ENCODE measurements around the gene LCNL1. TPM values are rescaled to one million over a fixed set of nuclear protein-coding genes. Genes with fewer than 3 reads are reported as not detected.

Gene LCNL1
- total RNA-seq, 1 donor from 2014 or later = not detected

GRCh38 chr9:137017791-137018497, 35.2 kb downstream of the LCNL1 start:
- no peak for TF ChIP-seq CTCF (conservative IDR thresholded peaks at IDR 0.05; ENCODE audit: low read depth, low read length)
- no peak overlapping the region for H3K4me3 ChIP-seq (ENCODE audit: low read depth, low read length)
- no peak for DNase-seq (ENCODE audit: low read depth)

GRCh38 chr9:137018761-137019559, 36.2 kb downstream of the LCNL1 start:
- H3K4me3 ChIP-seq (ENCODE audit: low read depth, low read length) = no peak overlapping the region
- no peak for DNase-seq (ENCODE audit: low read depth)
- no peak for TF ChIP-seq CTCF (conservative IDR thresholded peaks at IDR 0.05; ENCODE audit: low read depth, low read length)

GRCh38 chr9:137019891-137020683, 37.3 kb downstream of the LCNL1 start:
- TF ChIP-seq CTCF (conservative IDR thresholded peaks at IDR 0.05; ENCODE audit: low read depth, low read length) = no peak
- H3K4me3 ChIP-seq (ENCODE audit: low read depth, low read length) = no peak overlapping the region
- no peak for DNase-seq (ENCODE audit: low read depth)

GRCh38 chr9:137020771-137021567, 38.2 kb downstream of the LCNL1 start:
- no peak for TF ChIP-seq CTCF (conservative IDR thresholded peaks at IDR 0.05; ENCODE audit: low read depth, low read length)
- no peak for DNase-seq (ENCODE audit: low read depth)
- no peak overlapping the region for H3K4me3 ChIP-seq (ENCODE audit: low read depth, low read length)

- TF ChIP-seq CTCF (conservative IDR thresholded peaks at IDR 0.05; ENCODE audit: low read depth, low read length) = no peak
- DNase-seq (ENCODE audit: low read depth) = no peak
- H3K4me3 ChIP-seq (ENCODE audit: low read depth, low read length) = no peak overlapping the region
These were observed 38.8 kb downstream of the LCNL1 start for GRCh38 chr9:137021568-137021978.

- DNase-seq (ENCODE audit: low read depth) = no peak
- TF ChIP-seq CTCF (conservative IDR thresholded peaks at IDR 0.05; ENCODE audit: low read depth, low read length) = no peak
- no peak overlapping the region for H3K4me3 ChIP-seq (ENCODE audit: low read depth, low read length)
These were observed 39.3 kb downstream of the LCNL1 start for GRCh38 chr9:137021979-137022661.

All from epithelial cell of proximal tubule (primary cell).